Left ventricle myocardium inferior (tissue), 1 donor: ENCODE results near the gene TMEM107. TPM values are rescaled to one million over a fixed set of nuclear protein-coding genes. Genes with fewer than 3 reads are reported as not detected.

ENCODE experiments used
- DNase-seq: peaks from one replicate; pipeline ENCODE4 v3.0.0-alpha.2; 2020
- H3K27ac ChIP-seq: fragments of 200-600 bp; replicated peaks from 2 replicates; pipeline ENCODE4 v1.8.0; 2021
- H3K27me3 ChIP-seq: fragments of 200-600 bp; 2 replicates; pipeline ENCODE4 v1.8.0; 2021; ENCODE audit warnings: low read depth
- H3K36me3 ChIP-seq: fragments of 200-600 bp; 2 replicates; pipeline ENCODE4 v1.8.0; 2021
- H3K4me1 ChIP-seq: fragments of 200-600 bp; 2 replicates; pipeline ENCODE4 v1.8.0; 2021
- H3K4me3 ChIP-seq: fragments of 200-600 bp; 2 replicates; pipeline ENCODE4 v1.8.0; 2021; ENCODE audit warnings: mild to moderate bottlenecking, moderate library complexity
- H3K9me3 ChIP-seq: fragments of 200-600 bp; replicated peaks from 2 replicates; pipeline ENCODE4 v1.8.0; 2021
- intact Hi-C: fragments of 100-400 bp; cut with micrococcal nuclease; formaldehyde crosslinking; loops from one replicate; pipeline ENCODE4 v1.11.0; 2022
- total RNA-seq: library from RNA; stranded (reverse); fragmentation: NEBNext Ultra II Directional; extraction: Animal tissue kit (Norgen Biotek cat#: 25700); gene quantifications from one replicate; pipeline ENCODE4 v1.2.1, GENCODE V29; 2021
- TF ChIP-seq, protein P1 (sequence below): fragments of 200-600 bp; IDR thresholded peaks from 2 replicates; pipeline ENCODE4 v1.8.0; 2021; ENCODE audit warnings: antibody characterized with exemption, mild to moderate bottlenecking, borderline replicate concordance
- donor health status: DM: no; HTN: yes; CAD: no; lungs with severe emphysema.

TMEM107 gene
- total RNA-seq, 1 donor from 2014 or later: 7.9 TPM

DNA sequence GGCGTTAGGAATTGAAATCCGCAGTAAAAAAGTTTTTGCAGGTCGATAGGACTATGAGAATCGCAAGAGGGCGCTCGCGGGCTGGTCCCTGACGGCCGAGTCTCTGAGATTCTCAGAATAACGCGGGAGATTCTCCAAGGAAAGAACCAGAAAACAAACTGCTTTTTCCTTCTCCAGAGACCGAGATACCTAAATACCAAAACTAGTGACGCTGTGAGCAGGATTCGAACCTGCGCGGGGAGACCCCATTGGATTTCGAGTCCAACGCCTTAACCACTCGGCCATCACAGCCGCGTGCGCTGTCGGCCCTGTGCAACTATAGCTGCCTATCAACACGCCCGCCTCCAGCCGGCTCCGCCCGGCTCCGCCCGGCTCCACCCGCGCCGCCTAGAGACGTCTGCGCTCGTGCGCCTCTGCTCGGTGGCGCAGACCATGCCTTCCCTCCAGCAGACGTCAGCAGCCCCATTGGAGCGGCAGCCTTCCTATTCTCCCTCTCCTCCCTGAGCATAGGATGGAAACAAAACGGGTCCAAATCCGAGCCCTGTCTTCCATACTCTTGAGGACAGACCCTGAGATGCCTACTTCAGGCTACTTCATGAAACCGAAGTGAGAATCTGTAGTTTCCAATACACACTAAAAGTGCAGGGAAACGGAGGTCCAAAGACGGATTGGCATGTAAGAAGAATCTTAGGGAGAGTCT is 37.4 kb downstream of the TMEM107 start:
- Histone ChIP-seq H3K27ac (peak overlapping the region; percentile 89), H3K4me1 (peaks cover 56% of the 10 kb centered on the region), H3K36me3 (peaks cover 47% of the 10 kb centered on the region), H3K9me3 (no peaks in the 10 kb centered on the region), H3K27me3 (no peaks in the 10 kb centered on the region), H3K4me3 (peak overlapping the region; percentile 52)
- TF ChIP-seq, protein P1, sequence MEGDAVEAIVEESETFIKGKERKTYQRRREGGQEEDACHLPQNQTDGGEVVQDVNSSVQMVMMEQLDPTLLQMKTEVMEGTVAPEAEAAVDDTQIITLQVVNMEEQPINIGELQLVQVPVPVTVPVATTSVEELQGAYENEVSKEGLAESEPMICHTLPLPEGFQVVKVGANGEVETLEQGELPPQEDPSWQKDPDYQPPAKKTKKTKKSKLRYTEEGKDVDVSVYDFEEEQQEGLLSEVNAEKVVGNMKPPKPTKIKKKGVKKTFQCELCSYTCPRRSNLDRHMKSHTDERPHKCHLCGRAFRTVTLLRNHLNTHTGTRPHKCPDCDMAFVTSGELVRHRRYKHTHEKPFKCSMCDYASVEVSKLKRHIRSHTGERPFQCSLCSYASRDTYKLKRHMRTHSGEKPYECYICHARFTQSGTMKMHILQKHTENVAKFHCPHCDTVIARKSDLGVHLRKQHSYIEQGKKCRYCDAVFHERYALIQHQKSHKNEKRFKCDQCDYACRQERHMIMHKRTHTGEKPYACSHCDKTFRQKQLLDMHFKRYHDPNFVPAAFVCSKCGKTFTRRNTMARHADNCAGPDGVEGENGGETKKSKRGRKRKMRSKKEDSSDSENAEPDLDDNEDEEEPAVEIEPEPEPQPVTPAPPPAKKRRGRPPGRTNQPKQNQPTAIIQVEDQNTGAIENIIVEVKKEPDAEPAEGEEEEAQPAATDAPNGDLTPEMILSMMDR: peak; percentile 92
- DNase-seq: peak; percentile 94
- intact Hi-C loops: no loop called here

DNA sequence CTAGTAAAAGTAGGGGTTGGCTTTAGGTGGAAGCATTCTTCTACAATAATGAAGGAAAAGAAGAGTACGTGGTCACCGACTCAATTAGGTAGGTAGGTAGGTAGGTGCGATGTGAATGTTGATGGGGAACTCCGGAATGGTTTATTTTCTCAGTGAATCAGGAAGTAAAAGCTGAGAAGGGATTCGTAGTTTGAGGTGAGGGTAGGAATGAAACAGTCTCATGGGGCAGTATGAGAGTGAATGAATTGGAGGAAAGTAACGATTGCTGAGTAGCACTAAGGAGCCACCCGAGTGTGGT is 37.9 kb downstream of the TMEM107 start:
- intact Hi-C loops: no loop called here
- peaks cover 55% of the 10 kb centered on the region for H3K4me1 ChIP-seq

DNA sequence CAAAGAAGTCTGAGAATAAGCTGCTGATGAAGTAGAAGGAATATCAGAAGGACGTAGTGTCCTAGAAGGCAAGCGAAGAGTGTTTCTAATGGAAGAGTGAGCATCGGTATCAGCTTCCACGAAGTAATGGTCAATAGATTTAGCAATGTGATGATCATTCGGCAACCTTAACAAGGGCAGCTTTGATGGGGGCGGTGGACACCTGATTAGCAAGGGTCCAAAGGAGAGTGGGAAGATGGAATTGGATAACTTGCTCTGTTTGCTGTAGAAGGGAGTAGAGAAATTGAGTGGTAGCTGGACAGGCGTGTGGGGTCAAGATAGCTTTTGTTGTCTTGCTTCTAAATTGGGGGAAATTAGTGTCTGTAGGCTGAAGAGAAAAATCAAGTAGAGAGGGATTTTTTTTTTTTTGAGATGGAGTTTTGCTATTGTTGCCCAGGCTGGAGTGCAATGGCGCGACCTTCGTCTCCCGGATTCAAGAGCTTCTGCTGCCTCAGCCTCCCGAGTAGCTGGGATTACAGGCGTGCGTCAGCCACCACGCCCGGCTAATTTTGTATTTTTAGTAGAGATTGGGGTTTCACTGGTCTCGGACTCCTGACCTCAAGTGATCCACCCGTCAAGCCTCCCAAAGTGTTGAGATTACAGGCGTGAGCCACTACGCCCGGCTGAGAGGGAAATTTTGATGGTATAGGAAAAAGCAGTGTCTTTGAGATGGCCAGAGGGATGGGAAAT is 38.4 kb downstream of the TMEM107 start:
- H3K4me3 ChIP-seq: peak overlapping the region; percentile 52
- H3K27ac ChIP-seq: peak overlapping the region; percentile 89
- no peaks in the 10 kb centered on the region for H3K9me3 ChIP-seq
- intact Hi-C loops: no loop called here
- no peaks in the 10 kb centered on the region for H3K27me3 ChIP-seq
- TF ChIP-seq, protein P1: no peak
- no peak for DNase-seq
- H3K4me1 ChIP-seq: peaks cover 50% of the 10 kb centered on the region
- H3K36me3 ChIP-seq: peaks cover 37% of the 10 kb centered on the region

More for the DNA sequence above, 37.9 kb downstream of the TMEM107 start:
- no peaks in the 10 kb centered on the region for H3K9me3 ChIP-seq
- TF ChIP-seq, protein P1: no peak
- H3K27me3 ChIP-seq: no peaks in the 10 kb centered on the region
- H3K4me3 ChIP-seq: peak overlapping the region; percentile 52
- peaks cover 42% of the 10 kb centered on the region for H3K36me3 ChIP-seq
- no peak for DNase-seq
- peak overlapping the region; percentile 89 for H3K27ac ChIP-seq

DNA sequence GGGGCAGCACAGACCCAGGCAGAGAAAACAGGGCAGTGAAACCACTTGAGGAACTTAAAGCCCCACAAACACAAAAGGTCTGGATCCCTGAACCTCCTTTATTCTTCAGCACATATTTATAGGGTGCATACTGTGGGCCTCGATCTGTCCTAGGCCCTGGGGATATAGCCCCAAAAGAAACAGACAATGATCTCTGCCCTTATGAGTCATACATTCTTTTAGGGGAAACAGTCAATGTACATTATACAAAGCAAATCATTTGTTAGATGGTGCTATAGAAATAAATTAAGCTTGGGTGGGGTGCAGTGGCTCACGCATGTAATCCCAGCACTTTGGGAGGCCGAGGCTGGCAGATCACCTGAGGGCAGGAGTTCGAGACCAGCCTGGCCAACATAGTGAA is 42.2 kb downstream of the TMEM107 start:
- DNase-seq: no peak
- Histone ChIP-seq H3K9me3 (no peaks in the 10 kb centered on the region), H3K4me3 (no peak overlapping the region), H3K36me3 (no peaks in the 10 kb centered on the region), H3K27me3 (peaks cover 13% of the 10 kb centered on the region), H3K4me1 (peaks cover 11% of the 10 kb centered on the region), H3K27ac (no peak overlapping the region)
- intact Hi-C loops: no loop called here
- TF ChIP-seq, protein P1: no peak

DNA sequence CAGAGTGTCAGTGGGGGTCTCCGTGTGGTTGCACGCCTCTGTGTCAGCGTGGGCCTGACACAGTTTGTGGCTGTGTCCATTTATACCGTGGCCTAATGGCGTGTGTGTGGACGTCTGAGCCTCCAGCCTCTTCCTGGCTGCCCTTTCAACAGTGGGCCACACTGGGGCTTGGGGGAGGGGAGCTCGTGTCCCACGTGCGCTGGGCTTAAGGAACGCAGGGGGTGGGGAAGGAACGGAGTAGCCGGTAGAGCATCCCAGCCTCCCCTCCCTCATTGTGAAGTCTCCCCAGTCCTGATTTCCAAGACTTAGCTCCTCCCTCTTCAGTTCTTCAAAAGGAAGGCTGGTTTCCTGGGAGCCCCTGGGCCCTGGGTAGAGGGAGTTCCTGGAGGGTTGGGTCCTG is 42.8 kb downstream of the TMEM107 start:
- Histone ChIP-seq H3K4me1 (peaks cover 9% of the 10 kb centered on the region), H3K9me3 (no peaks in the 10 kb centered on the region), H3K27ac (no peak overlapping the region), H3K4me3 (no peak overlapping the region), H3K27me3 (peaks cover 19% of the 10 kb centered on the region), H3K36me3 (no peaks in the 10 kb centered on the region)
- TF ChIP-seq, protein P1: no peak
- intact Hi-C loops: no loop called here
- no peak for DNase-seq
